K562 (cell line): ENCODE data around the gene MEGF11. TPM values are rescaled to one million over a fixed set of nuclear protein-coding genes. Genes with fewer than 3 reads are reported as not detected.
A peak's percentile ranks its signal among the peaks of the same experiment; 100 is the strongest.

Experiments
- C11orf30 ChIP-seq: fragments of 450-650 bp; IDR thresholded peaks from 2 replicates; pipeline ENCODE4 v1.6.1; 2016; ENCODE audit warnings: low read depth, mild to moderate bottlenecking
- CBFB ChIP-seq: sonication (generic); formaldehyde crosslinking; IDR thresholded peaks from 2 replicates; pipeline ENCODE4 v1.4.0; 2020; ENCODE audit warnings: mild to moderate bottlenecking, missing genetic modification reagents
- ERF ChIP-seq: fragments of 450-650 bp; formaldehyde crosslinking; IDR thresholded peaks from 2 replicates; pipeline ENCODE4 v1.4.0; 2020; ENCODE audit warnings: mild to moderate bottlenecking, mixed read lengths
- EWSR1 ChIP-seq: fragments of 450-650 bp; IDR thresholded peaks from 2 replicates; pipeline ENCODE4 v1.6.1; 2018; ENCODE audit warnings: borderline replicate concordance, mild to moderate bottlenecking, low read depth, moderate library complexity; ENCODE audit not compliant: partially characterized antibody
- FIP1L1 ChIP-seq: fragments of 200-400 bp; formaldehyde crosslinking; IDR thresholded peaks from 2 replicates; pipeline ENCODE4 v1.6.1; 2018; ENCODE audit warnings: mild to moderate bottlenecking, low read depth, low read length; ENCODE audit not compliant: poor library complexity, severe bottlenecking
- FOXK2 ChIP-seq, 2 experiments: fragments of 450-650 bp; IDR thresholded peaks in 1 of 2; conservative IDR thresholded peaks in 1 of 2; 2 replicates each; pipeline ENCODE4 v1.6.1; 2016; ENCODE audit warnings: low read depth in 2 of 2, mild to moderate bottlenecking in 1 of 2
- NCOA4 ChIP-seq: fragments of 450-650 bp; IDR thresholded peaks from 2 replicates; pipeline ENCODE4 v1.6.1; 2018; ENCODE audit warnings: mild to moderate bottlenecking; ENCODE audit not compliant: partially characterized antibody
- NFRKB ChIP-seq: fragments of 450-650 bp; IDR thresholded peaks from 2 replicates; pipeline ENCODE4 v1.6.1; 2016; ENCODE audit warnings: low read depth
- NKRF ChIP-seq: fragments of 450-650 bp; IDR thresholded peaks from 2 replicates; pipeline ENCODE4 v1.6.1; 2016; ENCODE audit warnings: borderline replicate concordance
- RFX5 ChIP-seq: IDR thresholded peaks from 2 replicates; pipeline ENCODE4 v1.6.1; 2011; ENCODE audit warnings: low read depth, mild to moderate bottlenecking, improper control_type of control experiment, low read length
- RFX7 ChIP-seq: fragments of 250-450 bp; sonication (Bioruptor Pico); IDR thresholded peaks from 2 replicates; pipeline ENCODE4 v1.5.1; 2021; ENCODE audit warnings: mild to moderate bottlenecking
- SMARCE1 ChIP-seq: fragments of 450-650 bp; IDR thresholded peaks from 2 replicates; pipeline ENCODE4 v1.7.1; 2016; ENCODE audit warnings: mild to moderate bottlenecking
- SRSF7 ChIP-seq: fragments of 200-400 bp; formaldehyde crosslinking; optimal IDR thresholded peaks from 2 replicates; pipeline ENCODE3; 2017; ENCODE audit warnings: mild to moderate bottlenecking, low read depth, low read length
- TOE1 ChIP-seq, 2 experiments: fragments of 450-650 bp in 1 of 2; sonication (generic) in 1 of 2; formaldehyde crosslinking in 1 of 2; IDR thresholded peaks; 2 replicates each; pipeline versions ENCODE4 v1.7.1 to v1.8.0; 2016 to 2022; ENCODE audit warnings: borderline replicate concordance in 2 of 2, mild to moderate bottlenecking in 2 of 2, antibody characterized with exemption in 1 of 2, inconsistent platforms in 1 of 2, low read depth in 1 of 2, missing genetic modification reagents in 1 of 2, moderate library complexity in 1 of 2
- ZKSCAN1 ChIP-seq: fragments of 150-350 bp; IDR thresholded peaks from 2 replicates; pipeline ENCODE4 v1.6.1; 2016; ENCODE audit warnings: low read depth, low read length
- ZKSCAN3 ChIP-seq: fragments of 250-450 bp; sonication (Bioruptor Pico); IDR thresholded peaks from 2 replicates; pipeline ENCODE4 v1.4.0; 2020
- ZNF143 ChIP-seq: sonication (generic); formaldehyde crosslinking; IDR thresholded peaks from 2 replicates; pipeline ENCODE4 v1.9.0; 2022; ENCODE audit warnings: mild to moderate bottlenecking, missing genetic modification reagents
- ZNF263 ChIP-seq: sonication (generic); formaldehyde crosslinking; IDR thresholded peaks from 2 replicates; pipeline ENCODE4 v1.8.0; 2022; ENCODE audit warnings: mild to moderate bottlenecking, missing genetic modification reagents, borderline replicate concordance
- ZNF282 ChIP-seq: sonication (generic); formaldehyde crosslinking; IDR thresholded peaks from 2 replicates; pipeline ENCODE4 v1.8.1; 2023; ENCODE audit warnings: missing genetic modification reagents
- ZNF830 ChIP-seq: fragments of 250-450 bp; sonication (Bioruptor Pico); IDR thresholded peaks from 2 replicates; pipeline ENCODE4 v1.5.0; 2021; ENCODE audit warnings: mild to moderate bottlenecking
- polyA plus RNA-seq, 8 experiments: library from polyadenylated mRNA; depleted of rRNA in 4 of 8; stranded (reverse) in 5 of 8; unstranded in 3 of 8; fragments of >200 nt; fragmentation: Nextera tagmentation in 2 of 8; fragmentation: Illumina TruSeq in 1 of 8; extraction: Ambion mirVana in 2 of 8; extraction: Trizol in 1 of 8; gene quantifications; 2 replicates each; pipeline versions ENCODE4 v1.2.1 to v1.2.3, GENCODE V29; 2011 to 2014; ENCODE audit warnings: inconsistent platforms in 1 of 8, missing spikeins in 1 of 8
- total RNA-seq, 7 experiments: library from RNA; depleted of rRNA in 6 of 7; stranded (reverse); fragments of >200 nt in 6 of 7; fragmentation: Illumina TruSeq in 2 of 7; extraction: Trizol in 2 of 7; gene quantifications; 2 replicates each; pipeline versions ENCODE4 v1.2.1 to v1.2.3, GENCODE V29; 2011 to 2021; ENCODE audit warnings: low replicate concordance in 1 of 7
- TF ChIP-seq, protein P1 (sequence below): fragments of 450-650 bp; IDR thresholded peaks from 2 replicates; pipeline ENCODE4 v1.7.1; 2018; ENCODE audit warnings: mild to moderate bottlenecking, low read depth; ENCODE audit not compliant: partially characterized antibody
- TF ChIP-seq, protein P2 (sequence below): fragments of 250-450 bp; sonication (Bioruptor Pico); IDR thresholded peaks from 2 replicates; pipeline ENCODE4 v1.8.0; 2022; ENCODE audit warnings: moderate library complexity, mild to moderate bottlenecking, inconsistent platforms

The MEGF11 gene
- total and polyA plus RNA-seq, 9 of the 15 experiments (the other 6 are each of a cell fraction or from before 2014, with no cell fraction given) = 0.06 to 0.23 (median 0.20) TPM; not detected in 6

DNA sequence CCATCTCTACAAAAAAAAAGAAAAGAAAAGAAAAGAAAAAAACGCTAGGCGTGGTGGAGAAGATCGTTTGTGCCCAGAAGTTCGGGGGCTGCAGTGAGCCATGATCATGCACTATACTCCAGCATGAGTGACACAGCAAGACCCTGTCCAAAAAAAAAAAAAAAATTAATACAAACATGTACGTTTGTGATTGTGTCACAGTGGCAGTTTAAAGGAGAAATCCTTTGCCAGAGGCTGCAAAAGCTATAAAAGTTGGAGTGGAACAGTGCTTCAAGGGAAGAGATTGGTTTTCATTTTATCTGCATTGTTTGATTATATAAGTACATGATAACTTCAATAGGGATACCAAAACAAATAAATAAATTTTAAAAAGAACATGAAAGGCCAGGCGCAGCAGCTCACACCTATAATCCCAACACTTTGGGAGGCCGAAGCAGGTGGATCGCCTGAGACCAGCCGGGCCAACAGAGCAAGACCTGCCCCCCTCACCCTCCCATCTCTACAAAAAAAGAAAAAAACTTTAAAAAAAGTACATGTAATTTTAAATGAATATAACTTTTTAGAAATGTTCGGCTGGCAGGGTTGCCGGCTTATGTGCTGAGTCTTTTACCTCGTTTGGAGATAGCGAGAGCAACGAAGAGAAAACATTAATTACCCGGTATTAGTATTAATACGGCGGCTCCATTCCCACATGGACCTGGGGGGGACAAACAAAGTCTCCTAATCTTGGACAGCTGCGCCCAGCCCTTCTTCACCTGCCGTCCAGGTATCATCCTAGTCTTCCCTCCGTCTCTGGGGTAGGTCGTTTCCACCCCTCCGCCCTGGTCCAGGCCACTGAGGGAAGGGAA, 39.2 kb upstream of the MEGF11 start (continued):
- TF ChIP-seq NKRF (0 out of 2 replicates have a peak, but pooled peaks have one; percentile 35), ZKSCAN3 (CRISPR knock-in tag) (no peak), ZNF830 (CRISPR knock-in tag) (no peak), ZKSCAN1 (no peak), FOXK2 (conservative IDR thresholded peaks at IDR 0.05 in 1 of 2, IDR thresholded peaks at IDR 0.05 in 1 of 2; ENCODE audit: low read depth in 2 of 2) (no peak; a peak in 1 of 4 replicates), NFRKB (peak; percentile 53; the same call in 1 of the 2 replicates), SRSF7 (no peak), ZNF263 (CRISPR knock-in tag) (no peak), RFX5 (no peak), C11orf30 (peak; percentile 51; the same call in 1 of the 2 replicates), SMARCE1 (no peak), EWSR1 (no peak), CBFB (CRISPR knock-in tag) (no peak), FIP1L1 (no peak), RFX7 (CRISPR knock-in tag) (no peak), TOE1 (IDR thresholded peaks at IDR 0.05; ENCODE audit: borderline replicate concordance) (0 out of 2 replicates have a peak, but pooled peaks have one; percentile 28), TOE1 (CRISPR knock-in tag; IDR thresholded peaks at IDR 0.05; ENCODE audit: borderline replicate concordance, low read depth) (no peak), NCOA4 (no peak), ZNF282 (CRISPR knock-in tag) (no peak), ERF (CRISPR knock-in tag) (no peak), ZNF143 (no peak)
- TF ChIP-seq, protein P1, sequence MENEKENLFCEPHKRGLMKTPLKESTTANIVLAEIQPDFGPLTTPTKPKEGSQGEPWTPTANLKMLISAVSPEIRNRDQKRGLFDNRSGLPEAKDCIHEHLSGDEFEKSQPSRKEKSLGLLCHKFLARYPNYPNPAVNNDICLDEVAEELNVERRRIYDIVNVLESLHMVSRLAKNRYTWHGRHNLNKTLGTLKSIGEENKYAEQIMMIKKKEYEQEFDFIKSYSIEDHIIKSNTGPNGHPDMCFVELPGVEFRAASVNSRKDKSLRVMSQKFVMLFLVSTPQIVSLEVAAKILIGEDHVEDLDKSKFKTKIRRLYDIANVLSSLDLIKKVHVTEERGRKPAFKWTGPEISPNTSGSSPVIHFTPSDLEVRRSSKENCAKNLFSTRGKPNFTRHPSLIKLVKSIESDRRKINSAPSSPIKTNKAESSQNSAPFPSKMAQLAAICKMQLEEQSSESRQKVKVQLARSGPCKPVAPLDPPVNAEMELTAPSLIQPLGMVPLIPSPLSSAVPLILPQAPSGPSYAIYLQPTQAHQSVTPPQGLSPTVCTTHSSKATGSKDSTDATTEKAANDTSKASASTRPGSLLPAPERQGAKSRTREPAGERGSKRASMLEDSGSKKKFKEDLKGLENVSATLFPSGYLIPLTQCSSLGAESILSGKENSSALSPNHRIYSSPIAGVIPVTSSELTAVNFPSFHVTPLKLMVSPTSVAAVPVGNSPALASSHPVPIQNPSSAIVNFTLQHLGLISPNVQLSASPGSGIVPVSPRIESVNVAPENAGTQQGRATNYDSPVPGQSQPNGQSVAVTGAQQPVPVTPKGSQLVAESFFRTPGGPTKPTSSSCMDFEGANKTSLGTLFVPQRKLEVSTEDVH = no peak
- TF ChIP-seq, protein P2, sequence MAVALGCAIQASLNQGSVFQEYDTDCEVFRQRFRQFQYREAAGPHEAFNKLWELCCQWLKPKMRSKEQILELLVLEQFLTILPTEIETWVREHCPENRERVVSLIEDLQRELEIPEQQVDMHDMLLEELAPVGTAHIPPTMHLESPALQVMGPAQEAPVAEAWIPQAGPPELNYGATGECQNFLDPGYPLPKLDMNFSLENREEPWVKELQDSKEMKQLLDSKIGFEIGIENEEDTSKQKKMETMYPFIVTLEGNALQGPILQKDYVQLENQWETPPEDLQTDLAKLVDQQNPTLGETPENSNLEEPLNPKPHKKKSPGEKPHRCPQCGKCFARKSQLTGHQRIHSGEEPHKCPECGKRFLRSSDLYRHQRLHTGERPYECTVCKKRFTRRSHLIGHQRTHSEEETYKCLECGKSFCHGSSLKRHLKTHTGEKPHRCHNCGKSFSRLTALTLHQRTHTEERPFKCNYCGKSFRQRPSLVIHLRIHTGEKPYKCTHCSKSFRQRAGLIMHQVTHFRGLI (CRISPR knock-in tag) = no peak
